Fibroblast of skin of left biceps (primary cell): ENCODE measurements around the gene PTPN18.

Source experiments
- DNase-seq, 2 experiments: peaks; one replicate each; pipeline ENCODE4 v3.0.0-alpha.2; 2013; ENCODE audit warnings: low read depth in 2 of 2

The PTPN18 gene

DNA sequence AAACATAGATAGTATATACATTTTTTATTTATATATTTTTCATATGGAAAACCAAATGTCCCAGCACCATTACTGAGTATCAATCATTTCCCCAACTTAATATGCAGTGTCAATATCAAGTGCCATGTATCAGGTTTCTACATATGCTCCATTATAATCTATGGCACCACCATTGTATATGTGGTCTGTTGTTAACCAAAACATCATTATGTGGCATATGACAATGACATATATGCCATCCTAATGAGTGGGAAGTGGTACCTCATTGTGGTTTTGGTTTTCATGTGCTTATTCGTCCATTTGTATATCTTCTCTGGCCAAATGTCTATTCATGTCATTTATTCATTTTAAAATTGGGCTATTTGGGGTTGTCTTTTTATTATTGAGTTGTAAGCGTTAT, 9.2 kb downstream of the PTPN18 start:
- DNase-seq = no peak

DNA sequence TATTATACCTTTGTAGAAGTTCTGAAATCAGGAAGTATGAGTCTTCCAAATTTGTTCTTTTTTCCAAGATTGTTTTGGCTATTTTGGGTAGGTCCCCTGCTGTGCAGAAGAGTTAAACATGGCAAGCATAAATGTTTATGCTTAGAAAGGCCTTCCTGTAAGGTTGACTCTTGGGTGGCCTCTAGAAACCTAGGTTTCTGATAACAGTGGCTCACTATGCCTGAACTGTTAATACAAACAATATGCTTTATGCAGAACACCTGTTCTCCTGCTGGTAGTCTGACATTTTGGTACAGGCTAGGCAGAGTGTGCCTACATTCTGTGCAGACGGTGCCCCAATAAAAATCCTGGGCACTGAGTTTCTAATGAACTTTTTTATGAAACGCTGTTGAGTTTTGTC, 10.1 kb downstream of the PTPN18 start:
- no peak for DNase-seq

DNA sequence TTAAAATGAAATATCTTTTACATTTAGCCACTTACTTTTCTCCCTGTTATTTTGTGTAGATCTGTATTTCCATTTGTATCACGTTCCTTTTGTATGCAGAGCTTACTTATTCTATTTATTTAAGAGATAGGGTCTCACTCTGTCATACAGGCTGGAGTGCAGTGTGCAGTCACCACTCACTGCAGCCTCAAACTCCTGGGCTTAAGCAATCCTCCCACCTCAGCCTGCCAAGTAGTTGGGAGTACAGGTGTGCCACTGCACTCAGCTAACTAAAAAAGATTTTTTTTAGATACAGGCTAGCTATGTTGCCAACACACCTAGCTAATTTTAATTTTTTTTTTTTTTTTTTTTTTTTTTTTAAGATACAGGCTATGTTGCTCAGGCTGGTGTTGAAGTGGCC, 10.9 kb downstream of the PTPN18 start:
- DNase-seq = no peak

GRCh38 chr2:130368786-130369185, 12.9 kb downstream of the PTPN18 start:
- DNase-seq = no peak

GRCh38 chr2:130369311-130369964, 13.6 kb downstream of the PTPN18 start:
- no peak for DNase-seq

DNA sequence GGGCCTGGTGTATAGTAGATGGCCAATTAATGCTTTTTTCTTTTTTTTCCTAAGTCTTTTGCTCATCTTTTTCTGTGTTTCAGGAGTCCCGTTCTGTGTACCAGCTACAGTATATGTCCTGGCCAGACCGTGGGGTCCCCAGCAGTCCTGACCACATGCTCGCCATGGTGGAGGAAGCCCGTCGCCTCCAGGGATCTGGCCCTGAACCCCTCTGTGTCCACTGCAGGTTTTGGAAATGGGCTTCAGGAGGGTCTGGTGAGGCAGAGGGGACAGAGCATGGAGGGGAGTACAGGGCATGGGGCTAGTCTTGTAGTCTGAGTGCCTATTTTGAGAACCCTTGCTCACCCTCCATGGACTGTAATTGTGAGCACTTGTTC, 14.1 kb downstream of the PTPN18 start:
- no peak for DNase-seq

DNA sequence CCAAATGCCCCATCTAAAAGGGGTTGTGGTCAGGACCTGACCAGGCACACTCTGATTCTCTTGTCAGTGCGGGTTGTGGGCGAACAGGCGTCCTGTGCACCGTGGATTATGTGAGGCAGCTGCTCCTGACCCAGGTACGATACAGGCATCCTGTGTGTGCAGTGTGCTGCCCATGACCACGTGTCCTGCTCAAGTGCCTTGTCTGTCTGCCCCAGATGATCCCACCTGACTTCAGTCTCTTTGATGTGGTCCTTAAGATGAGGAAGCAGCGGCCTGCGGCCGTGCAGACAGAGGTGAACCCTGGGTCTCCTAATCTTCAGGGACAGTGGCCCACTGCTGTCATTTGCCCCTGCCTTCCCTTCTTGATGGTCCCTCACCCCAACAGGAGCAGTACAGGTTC, 14.6 kb downstream of the PTPN18 start:
- DNase-seq = no peak

GRCh38 chr2:130371723-130372054, 15.8 kb downstream of the PTPN18 start:
- no peak for DNase-seq

GRCh38 chr2:130372055-130372832, 16.4 kb downstream of the PTPN18 start:
- DNase-seq = peak in 1 of 2 experiments; percentile 48

DNA sequence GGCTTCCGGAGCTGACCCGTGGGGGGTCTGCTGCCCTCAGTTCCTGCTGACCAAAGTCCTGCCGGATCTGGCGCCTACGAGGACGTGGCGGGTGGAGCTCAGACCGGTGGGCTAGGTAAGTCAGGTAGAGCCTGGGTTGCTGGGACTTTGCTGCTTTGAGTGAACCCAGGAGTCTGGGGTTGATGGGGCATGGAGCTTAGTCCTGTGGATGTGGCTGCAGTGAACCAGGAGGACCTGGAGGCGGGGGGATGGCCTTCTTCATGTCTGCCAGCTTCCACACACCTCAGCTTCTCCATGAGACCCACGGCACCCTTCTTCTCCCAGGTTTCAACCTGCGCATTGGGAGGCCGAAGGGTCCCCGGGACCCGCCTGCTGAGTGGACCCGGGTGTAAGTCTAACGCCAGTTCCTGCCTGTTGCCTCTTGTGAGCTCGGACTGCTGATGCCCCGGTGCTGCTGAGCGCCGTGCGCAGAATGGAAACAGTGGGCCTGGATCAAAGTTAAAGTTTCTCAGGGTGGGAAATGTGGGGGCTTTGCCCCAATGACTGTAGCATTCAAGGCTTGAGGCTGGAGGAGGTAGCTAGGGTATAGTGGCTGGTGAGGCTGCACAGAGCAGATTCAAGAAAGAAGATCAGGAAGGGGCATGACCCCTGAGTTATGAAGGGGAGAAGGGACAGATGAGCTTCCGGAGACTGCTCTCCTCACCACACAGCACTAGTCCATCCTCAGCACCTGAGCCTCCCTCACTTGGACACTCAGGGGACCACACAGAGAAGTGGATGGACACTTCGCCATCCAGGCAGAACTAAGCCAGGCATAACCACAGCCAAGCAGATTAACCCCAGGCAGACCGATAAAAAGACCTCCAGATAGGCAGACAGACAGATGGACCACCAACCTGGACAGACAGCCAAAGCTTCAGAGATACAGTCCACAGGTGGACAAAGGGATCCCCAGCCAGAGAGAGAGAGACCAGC, 17.3 kb downstream of the PTPN18 start:
- no peak for DNase-seq

DNA sequence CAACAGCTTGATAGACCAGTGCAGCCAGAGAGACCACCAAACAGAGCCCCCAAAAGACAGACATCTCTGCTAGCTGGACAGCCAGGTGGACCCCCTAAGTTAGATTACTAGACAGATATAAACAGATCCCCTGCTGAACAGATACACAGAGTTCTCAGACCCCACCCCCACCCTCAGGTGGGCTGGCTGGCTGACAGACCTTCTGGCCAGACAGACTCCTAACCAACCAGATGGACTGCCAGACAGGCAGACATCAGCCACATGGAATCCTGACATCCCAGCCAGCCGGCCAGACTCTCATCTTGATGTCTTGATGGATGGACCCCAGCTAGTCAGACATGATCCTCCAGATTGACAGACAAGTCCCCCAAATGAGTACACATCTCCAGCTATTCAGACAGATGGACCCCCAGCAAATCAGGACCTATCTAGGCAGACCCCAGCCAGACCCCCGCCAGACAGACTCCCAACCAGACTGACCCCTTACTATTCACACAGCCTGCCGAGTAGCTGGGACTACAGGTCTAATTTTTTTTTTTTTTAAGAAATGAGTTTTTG, 18.0 kb downstream of the PTPN18 start:
- no peak for DNase-seq

DNA sequence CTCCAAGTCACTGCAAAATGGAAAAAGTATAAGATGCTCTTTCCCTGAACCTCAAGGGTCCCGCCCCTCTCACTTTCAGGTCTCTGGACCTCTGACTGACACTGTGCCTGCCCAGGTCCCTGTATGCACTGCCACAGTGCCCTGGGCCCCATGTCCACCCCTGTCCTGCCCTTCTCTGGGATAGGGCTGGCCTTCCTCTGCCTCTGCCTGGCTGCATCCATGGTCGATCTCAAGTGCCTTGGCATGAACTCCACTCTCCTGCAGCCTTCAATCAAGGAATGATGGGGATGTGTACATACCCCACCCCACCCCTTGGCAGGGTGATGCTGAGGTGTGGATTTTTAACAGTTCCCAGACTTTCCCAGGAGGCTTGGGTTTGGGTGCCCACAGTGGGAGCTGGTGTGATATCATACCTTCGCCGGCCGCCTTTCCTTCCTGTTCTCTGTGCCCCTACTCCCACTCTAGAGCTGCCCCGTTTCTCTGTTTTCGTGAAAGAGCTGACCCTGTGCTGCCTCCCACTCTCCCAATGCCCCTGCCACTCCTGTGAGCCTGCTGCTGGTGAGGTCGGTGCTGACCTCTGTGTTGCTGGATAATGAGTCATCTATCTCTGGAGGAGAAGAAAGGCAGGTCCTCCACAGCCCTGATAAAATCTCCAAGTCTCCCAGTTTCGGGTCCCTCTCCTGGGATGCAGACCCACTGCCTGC, 18.9 kb downstream of the PTPN18 start:
- DNase-seq = no peak

GRCh38 chr2:130375291-130376266, 19.7 kb downstream of the PTPN18 start:
- DNase-seq = no peak

DNA sequence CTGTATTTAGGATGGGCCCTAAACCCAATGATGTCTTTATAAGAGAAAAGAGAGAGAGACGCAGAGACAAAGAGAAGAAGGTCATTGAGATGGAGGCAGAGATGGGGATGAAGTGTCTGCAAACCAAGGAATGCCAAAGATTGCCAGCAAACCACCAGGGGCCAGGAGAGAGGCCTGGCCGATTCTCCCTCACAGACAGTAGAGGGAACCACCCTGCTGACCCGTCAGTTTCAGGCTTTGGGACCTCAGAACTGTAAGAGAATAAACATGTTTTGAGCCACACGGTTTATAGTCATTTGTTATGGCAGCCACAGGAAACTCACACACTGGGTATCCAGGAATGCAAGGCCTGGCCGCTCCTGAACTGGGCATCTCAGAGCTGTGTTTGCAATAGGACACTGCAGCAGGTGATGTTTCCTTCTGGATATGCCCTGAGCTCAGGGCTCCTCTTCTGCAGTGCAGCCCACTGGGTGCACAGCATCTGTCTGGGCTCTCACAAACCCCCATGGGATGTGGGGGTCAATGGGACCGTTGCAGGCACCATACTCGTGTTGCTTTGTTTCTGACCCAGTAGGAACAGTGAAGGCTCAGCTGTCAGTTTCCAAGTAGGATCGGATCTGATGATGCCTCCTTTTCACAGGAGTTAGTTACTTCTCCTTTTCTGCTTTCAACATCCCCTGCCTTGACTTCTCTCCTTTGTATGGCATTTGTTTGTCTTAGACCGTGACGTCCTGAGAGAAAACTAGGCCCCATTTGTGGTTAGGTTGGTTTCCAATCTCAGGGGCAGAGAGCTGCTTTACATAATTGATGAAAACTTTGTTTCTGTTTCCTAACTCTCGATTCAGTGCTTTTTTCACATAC, 20.8 kb downstream of the PTPN18 start:
- DNase-seq = no peak

DNA sequence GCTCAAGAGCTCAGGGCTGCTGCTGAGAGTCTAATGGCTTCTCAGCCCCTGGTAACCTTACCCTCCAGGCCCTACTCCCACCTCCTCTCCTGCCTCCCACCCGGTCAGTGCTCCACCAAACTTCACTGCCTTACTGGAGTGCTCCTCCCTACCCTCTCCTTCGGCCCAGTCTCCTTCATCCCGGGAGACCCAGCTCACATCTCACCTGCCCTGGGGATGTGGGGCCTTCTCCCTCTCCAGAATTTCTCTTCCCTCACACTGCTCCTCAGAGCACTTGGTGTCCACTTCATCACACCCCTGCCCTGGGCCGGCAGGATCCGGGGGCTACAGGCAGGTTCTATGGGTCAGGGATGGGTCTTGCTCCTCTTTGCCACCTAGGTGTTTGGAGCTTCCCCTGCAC, 21.6 kb downstream of the PTPN18 start:
- DNase-seq = no peak

DNA sequence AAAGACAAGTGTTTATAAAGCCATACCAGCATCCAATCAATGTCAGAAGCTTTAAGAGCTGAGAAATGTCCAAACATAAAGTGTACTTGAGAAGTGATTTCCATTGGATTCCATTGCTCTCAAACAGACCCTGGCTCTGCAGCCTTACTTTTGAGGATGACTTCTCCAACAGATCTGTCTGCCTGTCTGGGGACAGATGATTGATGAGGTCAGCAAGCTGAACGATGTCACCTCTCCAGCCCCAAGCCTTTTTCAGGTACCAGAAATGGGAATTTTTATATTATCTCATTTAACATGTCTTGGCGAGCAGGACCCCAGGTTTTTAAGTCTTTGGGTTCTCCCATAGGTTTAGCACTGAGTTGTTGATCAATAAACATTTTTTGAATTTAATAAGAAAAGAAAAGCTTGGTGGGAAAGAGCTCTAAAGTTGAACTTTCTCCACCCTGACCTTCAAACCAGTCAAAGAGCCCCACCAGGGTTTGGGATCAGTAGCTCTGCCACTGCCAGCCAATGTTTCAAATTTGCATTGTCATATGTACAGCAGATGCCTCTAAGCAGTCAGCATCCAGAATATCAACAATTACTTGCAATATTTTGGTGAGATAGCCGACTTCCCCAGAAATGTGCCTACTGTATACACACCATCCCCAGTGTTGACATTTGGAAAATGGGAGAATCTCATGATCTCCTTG, 22.5 kb downstream of the PTPN18 start:
- no peak for DNase-seq

DNA sequence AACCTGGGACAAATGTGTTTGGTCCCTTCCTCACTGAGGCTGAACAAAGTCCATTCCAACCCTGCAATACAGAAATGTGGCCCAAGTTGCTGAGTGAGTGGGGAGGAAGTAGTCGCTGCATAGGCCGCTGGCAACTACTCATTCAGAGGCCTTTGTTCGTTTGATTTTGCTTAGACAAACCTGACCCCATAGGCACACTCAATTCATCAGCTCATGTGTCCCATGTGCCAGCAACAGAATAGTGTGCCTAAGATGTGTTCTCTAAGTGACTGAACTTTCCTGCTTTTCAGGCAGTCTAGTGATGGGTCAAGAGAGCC, 23.0 kb downstream of the PTPN18 start:
- DNase-seq = no peak

GRCh38 chr2:130380096-130380934, 24.5 kb downstream of the PTPN18 start:
- DNase-seq = no peak
